ENCODE results near the gene ENC1.

Gene ENC1

GRCh38 chr5:74622122-74622521 is 18.4 kb downstream of the ENC1 start:
- no peak for DNase-seq
- intact Hi-C loops (cut with DNase I), result no loop called here

- intact Hi-C loops (cut with DNase I), result no loop called here
These were observed 19.0 kb downstream of the ENC1 start for GRCh38 chr5:74621492-74621891.

GRCh38 chr5:74619308-74619707 is 21.2 kb downstream of the ENC1 start:
- intact Hi-C loops (cut with DNase I), result no loop called here
- no peak for DNase-seq

More at GRCh38 chr5:74621492-74621891, 19.0 kb downstream of the ENC1 start:
- no peak for DNase-seq

GRCh38 chr5:74618106-74618505 is 22.4 kb downstream of the ENC1 start:
- intact Hi-C loops (cut with DNase I), result no loop called here
- DNase-seq, result no peak

GRCh38 chr5:74617202-74617601 is 23.3 kb downstream of the ENC1 start:
- intact Hi-C loops (cut with DNase I), result no loop called here
- DNase-seq, result no peak

- intact Hi-C loops (cut with DNase I), result no loop called here
- no peak for DNase-seq
These were observed 24.0 kb downstream of the ENC1 start for GRCh38 chr5:74616236-74617146.

GRCh38 chr5:74613283-74613682 is 27.2 kb downstream of the ENC1 start:
- intact Hi-C loops (cut with DNase I), result no loop called here
- no peak for DNase-seq

- no peak for DNase-seq
- intact Hi-C loops (cut with DNase I), result no loop called here
These were observed 28.5 kb downstream of the ENC1 start for GRCh38 chr5:74612045-74612444.

GRCh38 chr5:74608736-74609601 is 31.6 kb downstream of the ENC1 start:
- DNase-seq, result no peak
- intact Hi-C loops (cut with DNase I), result no loop called here

GRCh38 chr5:74605759-74606158 is 34.8 kb downstream of the ENC1 start:
- intact Hi-C loops (cut with DNase I), result no loop called here
- no peak for DNase-seq

- intact Hi-C loops (cut with DNase I), result no loop called here
- no peak for DNase-seq
These were observed 37.2 kb downstream of the ENC1 start for GRCh38 chr5:74603376-74603775.

GRCh38 chr5:74599148-74599547 is 41.4 kb downstream of the ENC1 start:
- intact Hi-C loops (cut with DNase I), result no loop called here

GRCh38 chr5:74598731-74599130 is 41.8 kb downstream of the ENC1 start:
- no peak for DNase-seq
- intact Hi-C loops (cut with DNase I), result no loop called here

More at GRCh38 chr5:74599148-74599547, 41.4 kb downstream of the ENC1 start:
- DNase-seq, result no peak

GRCh38 chr5:74596927-74597326 is 43.6 kb downstream of the ENC1 start:
- intact Hi-C loops (cut with DNase I), result no loop called here

GRCh38 chr5:74595143-74595925 is 45.2 kb downstream of the ENC1 start:
- intact Hi-C loops (cut with DNase I), result no loop called here
- no peak for DNase-seq

More at GRCh38 chr5:74596927-74597326, 43.6 kb downstream of the ENC1 start:
- DNase-seq, result no peak

GRCh38 chr5:74594137-74595040 is 46.1 kb downstream of the ENC1 start:
- intact Hi-C loops (cut with DNase I), result no loop called here
- peak in 1 of 42 donors; percentile 20 for DNase-seq

GRCh38 chr5:74589204-74590056 is 51.1 kb downstream of the ENC1 start:
- intact Hi-C loops (cut with DNase I), result no loop called here
- DNase-seq, result no peak

Data from head of caudate nucleus (tissue), 42 donors.